GM12875 (cell line): ENCODE results near the gene CEP68.
A peak's percentile ranks its signal among the peaks of the same experiment; 100 is the strongest.
"Not testable (repeated sequence)": the region's sequence is repeated elsewhere in the genome, so short reads cannot be mapped to it uniquely, and the experiment has no call there.

ENCODE experiments used
- H3K4me3 ChIP-seq: one replicate; pipeline ENCODE4 v1.5.1; 2011; ENCODE audit warnings: low read depth, low read length, control low read depth
- CTCF ChIP-seq: IDR thresholded peaks from 2 replicates; pipeline ENCODE4 v1.5.1; 2011; ENCODE audit warnings: low read depth, mild to moderate bottlenecking, control low read depth, inconsistent platforms, low read length, moderate library complexity, borderline replicate concordance; ENCODE audit not compliant: insufficient read depth

The CEP68 gene

GRCh38 chr2:65031341-65032018 is 24.7 kb upstream of the CEP68 start:
- TF ChIP-seq CTCF, result no peak
- peak overlapping the region; percentile 38 for H3K4me3 ChIP-seq

- H3K4me3 ChIP-seq, result peak overlapping the region; percentile 7
Measured at GRCh38 chr2:65032019-65032975, 23.9 kb upstream of the CEP68 start.

GRCh38 chr2:65033178-65033577 is 23.0 kb upstream of the CEP68 start:
- TF ChIP-seq CTCF, result no peak
- H3K4me3 ChIP-seq, result no peak overlapping the region

More at GRCh38 chr2:65032019-65032975, 23.9 kb upstream of the CEP68 start:
- TF ChIP-seq CTCF, result no peak

GRCh38 chr2:65033667-65034066 is 22.5 kb upstream of the CEP68 start:
- not testable (repeated sequence) for H3K4me3 ChIP-seq

GRCh38 chr2:65035351-65035943 is 20.8 kb upstream of the CEP68 start:
- no peak for TF ChIP-seq CTCF
- no peak overlapping the region for H3K4me3 ChIP-seq

- TF ChIP-seq CTCF, result no peak
- no peak overlapping the region for H3K4me3 ChIP-seq
Measured at GRCh38 chr2:65037178-65037577, 19.0 kb upstream of the CEP68 start.

GRCh38 chr2:65039640-65040039 is 16.6 kb upstream of the CEP68 start:
- no peak for TF ChIP-seq CTCF
- H3K4me3 ChIP-seq, result no peak overlapping the region
